Kasumi-1 (cell line): ENCODE measurements around the gene CFAP210.
A peak's percentile ranks its signal among the peaks of the same experiment; 100 is the strongest.

Experiments used
- DNase-seq, 2 experiments: peaks; one replicate each; lab custom pipeline; 2025; lab: John Stamatoyannopoulos, UW

Gene CFAP210

GRCh38 chr2:169673921-169674320 is 20.3 kb downstream of the CFAP210 start:
- DNase-seq: no peak

- DNase-seq: no peak
Measured at GRCh38 chr2:169673106-169673505, 21.1 kb downstream of the CFAP210 start.

GRCh38 chr2:169672406-169672805 is 21.8 kb downstream of the CFAP210 start:
- no peak for DNase-seq

GRCh38 chr2:169670937-169671336 is 23.3 kb downstream of the CFAP210 start:
- DNase-seq: no peak

GRCh38 chr2:169670215-169670651 is 24.0 kb downstream of the CFAP210 start:
- DNase-seq: no peak

DNA sequence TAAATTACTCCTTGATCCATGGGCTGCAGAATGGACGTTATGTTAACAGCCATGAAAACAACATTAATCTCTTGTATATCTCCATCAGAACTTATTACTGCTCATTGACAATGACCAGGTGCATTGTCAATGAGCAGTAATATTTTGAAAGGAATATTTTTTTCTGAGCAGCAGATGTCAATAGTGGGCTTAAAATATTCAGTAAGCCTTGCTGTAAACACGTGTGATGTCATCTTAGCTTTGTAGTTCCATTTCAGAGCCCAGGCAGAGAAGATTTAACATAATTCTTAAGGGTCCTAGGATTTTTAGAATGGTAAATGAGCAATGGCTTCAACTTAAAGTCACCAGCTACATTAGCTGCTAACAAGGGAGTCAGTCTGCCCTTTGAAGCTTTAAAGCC is 26.6 kb downstream of the CFAP210 start:
- no peak for DNase-seq

GRCh38 chr2:169664978-169665930 is 29.0 kb downstream of the CFAP210 start:
- DNase-seq: peak; percentile 90 to 92

DNA sequence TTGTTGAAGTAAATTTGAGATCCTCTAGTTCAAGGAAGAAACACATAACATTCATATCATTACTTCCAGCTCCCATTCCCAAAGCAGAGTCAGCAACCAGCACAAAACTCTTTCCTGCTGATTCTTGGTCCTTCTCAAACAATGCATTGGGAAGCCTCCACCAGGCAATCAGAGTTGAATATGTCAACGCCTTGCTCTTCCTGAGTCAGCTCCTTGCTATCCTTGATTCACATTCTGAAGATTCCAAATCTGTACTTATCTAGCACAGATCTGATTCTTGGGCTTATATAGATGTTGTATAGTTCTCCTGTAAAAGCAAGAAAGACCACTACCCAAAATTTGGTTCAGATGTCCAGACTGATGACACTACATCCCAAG is 29.6 kb downstream of the CFAP210 start:
- DNase-seq: no peak

DNA sequence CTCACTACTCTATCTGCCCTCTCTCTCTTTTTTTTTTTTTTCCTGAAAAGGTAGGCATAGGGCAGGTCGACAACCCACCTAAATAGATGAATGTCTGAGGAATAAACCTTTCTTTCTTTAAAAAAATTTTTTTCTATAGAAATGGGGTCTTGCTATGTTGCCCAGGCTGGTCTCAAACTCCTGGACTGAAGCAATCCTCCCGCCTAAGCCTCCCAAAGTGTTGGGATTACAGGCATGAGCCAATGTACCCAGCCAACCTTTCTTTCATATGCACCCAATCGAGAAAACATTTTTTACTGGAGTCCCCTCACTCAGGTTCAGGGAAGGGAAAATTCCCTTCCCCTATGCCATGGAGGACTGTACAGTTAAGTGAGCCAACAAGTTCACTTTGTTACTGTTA is 31.0 kb downstream of the CFAP210 start:
- no peak for DNase-seq

GRCh38 chr2:169662744-169663143 is 31.5 kb downstream of the CFAP210 start:
- no peak for DNase-seq

DNA sequence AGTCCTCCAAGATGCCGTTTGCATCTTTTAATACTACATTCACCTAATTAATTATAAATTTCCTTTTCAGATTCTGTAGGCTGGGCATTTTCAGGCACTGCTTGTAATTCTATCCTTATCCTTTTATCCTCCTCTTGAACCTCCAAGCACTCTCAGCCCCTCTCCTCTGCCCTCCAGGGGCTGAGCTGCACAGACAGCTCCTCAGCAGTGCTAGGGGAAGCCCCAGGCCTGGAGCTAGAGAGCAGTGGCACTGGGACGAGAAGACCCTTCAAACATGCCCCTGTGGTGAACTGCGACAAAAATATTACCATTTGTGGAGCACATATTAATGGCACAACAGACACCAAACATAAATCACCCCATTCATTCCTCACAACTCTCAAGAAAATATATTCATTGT is 32.9 kb downstream of the CFAP210 start:
- DNase-seq: no peak

GRCh38 chr2:169659320-169659719 is 34.9 kb downstream of the CFAP210 start:
- DNase-seq: peak; percentile 91 to 95

- DNase-seq: no peak
Measured at GRCh38 chr2:169658877-169659276, 35.3 kb downstream of the CFAP210 start.

DNA sequence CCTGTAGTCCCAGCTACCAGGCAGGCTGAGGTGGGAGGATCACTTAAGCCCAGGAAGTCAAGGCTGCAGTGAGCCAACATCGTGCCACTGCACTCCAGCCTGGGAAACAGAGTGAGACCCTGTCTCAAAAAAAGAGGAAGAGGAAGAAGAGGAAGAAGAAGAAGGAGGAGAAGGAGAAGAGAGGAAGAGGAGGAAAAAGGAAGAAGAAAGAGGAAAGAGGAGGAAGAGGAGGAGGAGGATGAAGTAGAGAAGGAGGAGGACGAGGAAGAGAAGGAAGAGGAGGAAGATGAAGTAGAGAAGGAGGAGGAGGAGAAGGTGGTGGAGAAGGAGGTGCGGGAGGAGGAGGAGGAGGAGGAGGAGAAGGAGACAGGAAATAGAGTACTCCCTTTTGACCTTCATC is 38.0 kb downstream of the CFAP210 start:
- DNase-seq: no peak

DNA sequence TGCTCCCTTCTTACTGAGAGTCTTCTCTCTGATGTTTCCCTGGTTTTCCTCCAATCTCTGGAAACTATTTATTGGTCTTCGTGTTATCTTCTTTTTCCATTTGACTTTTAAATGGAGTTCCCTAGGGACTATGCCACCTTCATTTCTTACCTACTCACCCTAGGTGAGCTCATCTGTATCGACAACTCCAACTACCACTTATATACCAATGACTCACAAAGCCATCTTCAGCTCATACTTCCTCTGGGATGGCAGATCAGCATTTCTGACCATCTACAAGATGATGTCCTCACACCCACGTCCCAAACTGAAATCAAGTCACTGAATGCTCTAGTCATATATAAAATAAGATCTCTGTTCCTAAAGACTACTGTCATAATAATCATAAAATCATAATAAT is 40.6 kb downstream of the CFAP210 start:
- no peak for DNase-seq

- DNase-seq: no peak
Measured at GRCh38 chr2:169649278-169649677, 44.9 kb downstream of the CFAP210 start.

- DNase-seq: no peak
Measured at GRCh38 chr2:169647496-169647895, 46.7 kb downstream of the CFAP210 start.

DNA sequence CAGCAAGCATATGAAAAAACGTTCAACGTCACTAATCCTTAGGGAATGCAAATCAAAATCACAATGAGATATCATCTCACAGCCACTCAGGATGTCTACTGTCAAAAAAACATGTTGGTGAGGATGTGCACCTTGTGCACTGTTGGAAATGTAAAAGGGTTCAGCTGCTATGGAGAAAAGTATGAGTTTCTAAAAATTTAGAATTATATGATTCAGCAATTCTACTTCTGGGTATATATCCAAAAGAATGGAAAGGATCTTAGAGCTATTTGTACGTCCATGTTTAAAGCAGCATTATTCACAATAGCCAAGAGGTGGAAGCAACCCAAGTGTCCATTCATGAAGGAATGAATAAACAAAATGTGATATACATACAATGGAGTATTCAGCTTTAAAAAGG is 50.0 kb downstream of the CFAP210 start:
- no peak for DNase-seq

DNA sequence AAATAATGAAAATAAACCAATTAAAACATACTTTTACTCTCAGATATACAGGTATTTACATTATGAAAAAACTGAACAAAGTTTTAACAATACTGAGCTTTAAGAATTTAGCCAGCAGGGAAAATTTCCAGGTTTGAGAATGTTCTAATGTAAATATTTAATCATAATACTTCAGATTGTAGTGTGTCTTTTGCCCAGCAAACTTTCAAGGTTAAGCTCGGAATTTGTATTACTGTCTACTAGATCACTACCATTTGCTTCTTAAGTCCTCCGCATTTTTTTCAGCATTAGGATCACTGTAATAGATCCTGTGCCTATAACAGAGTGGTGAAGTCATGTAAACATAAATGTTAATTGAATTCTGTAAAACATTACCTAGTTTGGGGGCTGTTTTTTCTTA is 52.7 kb downstream of the CFAP210 start:
- DNase-seq: no peak

GRCh38 chr2:169640104-169640503 is 54.1 kb downstream of the CFAP210 start:
- DNase-seq: no peak

GRCh38 chr2:169637620-169638019 is 56.6 kb downstream of the CFAP210 start:
- no peak for DNase-seq

- no peak for DNase-seq
Measured at GRCh38 chr2:169636440-169637097, 57.6 kb downstream of the CFAP210 start.

GRCh38 chr2:169625781-169626180 is 68.4 kb downstream of the CFAP210 start:
- no peak for DNase-seq
